SK-N-SH treated with all-trans-retinoic acid at 6 μM for 48 hours (cell line): ENCODE measurements around the gene TDRD3.

Experiments
- ARNTL ChIP-seq: fragments of 450-650 bp; formaldehyde crosslinking; IDR thresholded peaks from 2 replicates; pipeline ENCODE4 v1.5.0; 2020; ENCODE audit warnings: low read depth, mild to moderate bottlenecking, moderate library complexity, borderline replicate concordance
- CREB5 ChIP-seq: fragments of 250-450 bp; sonication (Bioruptor Pico); IDR thresholded peaks from 2 replicates; pipeline ENCODE4 v1.5.1; 2020; ENCODE audit warnings: low read depth, mild to moderate bottlenecking, moderate library complexity
- CSDC2 ChIP-seq: fragments of 250-450 bp; sonication (Bioruptor Pico); IDR thresholded peaks from 2 replicates; pipeline ENCODE4 v1.5.0; 2020; ENCODE audit warnings: mild to moderate bottlenecking, moderate library complexity
- SNAI2 ChIP-seq: fragments of 250-450 bp; sonication (Bioruptor Pico); IDR thresholded peaks from 2 replicates; pipeline ENCODE4 v1.5.0; 2020; ENCODE audit warnings: mild to moderate bottlenecking, moderate library complexity
- TSHZ2 ChIP-seq: fragments of 250-450 bp; sonication (Bioruptor Pico); IDR thresholded peaks from 2 replicates; pipeline ENCODE4 v1.5.0; 2020; ENCODE audit warnings: mild to moderate bottlenecking, moderate library complexity
- ZC3H10 ChIP-seq: fragments of 250-450 bp; sonication (Bioruptor Pico); IDR thresholded peaks from 2 replicates; pipeline ENCODE4 v1.5.1; 2021; ENCODE audit warnings: mild to moderate bottlenecking, moderate library complexity

GRCh38 chr13:60407095-60407494, 10.1 kb downstream of the TDRD3 start:
- TF ChIP-seq CREB5: no peak
- TF ChIP-seq ARNTL (CRISPR knock-in tag): no peak
- TF ChIP-seq CSDC2 (CRISPR knock-in tag): no peak
- TF ChIP-seq ZC3H10 (CRISPR knock-in tag): no peak
- no peak for TF ChIP-seq SNAI2 (CRISPR knock-in tag)
- no peak for TF ChIP-seq TSHZ2
